Osteoblast (primary cell): Measurements from ENCODE around the gene FAM210A. TPM values are rescaled to one million over a fixed set of nuclear protein-coding genes. Genes with fewer than 3 reads are reported as not detected.

ENCODE experiments used
- DNase-seq: peaks from one replicate; pipeline ENCODE4 v3.0.0; 2011; ENCODE audit warnings: low spot score, mixed read lengths; ENCODE audit not compliant: insufficient read length; ENCODE audit errors: missing footprints
- H2AFZ ChIP-seq: 2 replicates; pipeline ENCODE4 v1.6.0; 2011; ENCODE audit warnings: mild to moderate bottlenecking, low read length
- H3K27ac ChIP-seq: 2 replicates; pipeline ENCODE4 v1.5.1; 2011; ENCODE audit warnings: mild to moderate bottlenecking, low read depth, low read length, moderate library complexity
- H3K27me3 ChIP-seq: 2 replicates; pipeline ENCODE4 v1.6.0; 2012; ENCODE audit warnings: mild to moderate bottlenecking, control low read depth, inconsistent platforms, low read length, moderate library complexity; ENCODE audit not compliant: insufficient read depth
- H3K36me3 ChIP-seq: 2 replicates; pipeline ENCODE4 v1.5.1; 2011; ENCODE audit warnings: mild to moderate bottlenecking, low read length, control low read depth, moderate library complexity; ENCODE audit not compliant: insufficient read depth
- H3K4me1 ChIP-seq: 2 replicates; pipeline ENCODE4 v1.5.1; 2011; ENCODE audit warnings: mild to moderate bottlenecking, low read length, control low read depth, moderate library complexity; ENCODE audit not compliant: insufficient read depth
- H3K4me2 ChIP-seq: 2 replicates; pipeline ENCODE4 v1.6.0; 2011; ENCODE audit warnings: mild to moderate bottlenecking, low read length; ENCODE audit not compliant: insufficient read depth
- H3K4me3 ChIP-seq: fragments of 200-600 bp; sonication (generic); 3 replicates; pipeline ENCODE4 v1.5.1; 2012; ENCODE audit warnings: mild to moderate bottlenecking, low read length, inconsistent platforms; ENCODE audit not compliant: insufficient read depth
- H3K79me2 ChIP-seq: 2 replicates; pipeline ENCODE4 v1.6.0; 2012; ENCODE audit warnings: mild to moderate bottlenecking, low read length, control low read depth, inconsistent platforms; ENCODE audit not compliant: insufficient read depth
- H3K9me3 ChIP-seq: 2 replicates; pipeline ENCODE4 v1.5.1; 2011; ENCODE audit warnings: low read depth, low read length, control low read depth
- H4K20me1 ChIP-seq: 2 replicates; pipeline ENCODE4 v1.6.0; 2012; ENCODE audit warnings: mild to moderate bottlenecking, low read length, control low read depth; ENCODE audit not compliant: insufficient read depth
- CTCF ChIP-seq: IDR thresholded peaks from 2 replicates; pipeline ENCODE4 v1.5.1; 2011; ENCODE audit warnings: mild to moderate bottlenecking, low read depth, low read length, moderate library complexity; ENCODE audit errors: extremely low read depth
- total RNA-seq: library from RNA; depleted of rRNA; stranded (reverse); fragments of >200 nt; gene quantifications from 2 replicates; pipeline ENCODE4 v1.2.3, GENCODE V29; 2012

Gene FAM210A, protein sequence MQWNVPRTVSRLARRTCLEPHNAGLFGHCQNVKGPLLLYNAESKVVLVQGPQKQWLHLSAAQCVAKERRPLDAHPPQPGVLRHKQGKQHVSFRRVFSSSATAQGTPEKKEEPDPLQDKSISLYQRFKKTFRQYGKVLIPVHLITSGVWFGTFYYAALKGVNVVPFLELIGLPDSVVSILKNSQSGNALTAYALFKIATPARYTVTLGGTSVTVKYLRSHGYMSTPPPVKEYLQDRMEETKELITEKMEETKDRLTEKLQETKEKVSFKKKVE
- 18.0 and 24.6 TPM in 2 replicates for total RNA-seq

GRCh38 chr18:13726232-13726971 is at the start of gene FAM210A, which contains the start of gene RNMT:
TSS of gene FAM210A (minus strand) at chr18:13726558. CDS start at chr18:13682077, 44,481 bp downstream.
TSS of gene RNMT (plus strand) at chr18:13726673. CDS start at chr18:13731518, 4,845 bp downstream.
- peaks cover 95% of the 10 kb centered on the region for H3K79me2 ChIP-seq
- no peak for TF ChIP-seq CTCF
- H3K9me3 ChIP-seq = no peaks in the 10 kb centered on the region
- H3K4me3 ChIP-seq = peak within 1 kb of the TSS; percentile 99
- peak within 1 kb of the TSS; percentile 98 for H3K27ac ChIP-seq
- peak within 1 kb of the TSS; percentile 99 for H2AFZ ChIP-seq
- H3K4me2 ChIP-seq = peak within 1 kb of the TSS; percentile 99
- peaks cover 22% of the 10 kb centered on the region for H3K4me1 ChIP-seq
- H3K27me3 ChIP-seq = no peaks in the 10 kb centered on the region
- peaks cover 24% of the 10 kb centered on the region for H4K20me1 ChIP-seq
- H3K36me3 ChIP-seq = no peaks in the 10 kb centered on the region
- DNase-seq = peak; percentile 96

GRCh38 chr18:13775058-13775457 is 48.7 kb upstream of the FAM210A start:
- Histone ChIP-seq H3K36me3 (no peaks in the 10 kb centered on the region), H3K9me3 (no peaks in the 10 kb centered on the region), H3K4me1 (no peaks in the 10 kb centered on the region), H3K27ac (no peak overlapping the region), H3K4me3 (no peak overlapping the region), H4K20me1 (no peaks in the 10 kb centered on the region), H3K4me2 (no peak overlapping the region), H3K27me3 (no peaks in the 10 kb centered on the region), H3K79me2 (no peaks in the 10 kb centered on the region), H2AFZ (no peak overlapping the region)
- TF ChIP-seq CTCF = no peak
- peak; percentile 19 for DNase-seq

- Histone ChIP-seq H3K4me2 (no peak overlapping the region), H3K4me1 (no peaks in the 10 kb centered on the region), H2AFZ (no peak overlapping the region), H3K79me2 (no peaks in the 10 kb centered on the region), H3K9me3 (no peaks in the 10 kb centered on the region), H3K27me3 (no peaks in the 10 kb centered on the region), H4K20me1 (no peaks in the 10 kb centered on the region), H3K27ac (no peak overlapping the region), H3K4me3 (no peak overlapping the region), H3K36me3 (peaks cover 10% of the 10 kb centered on the region)
- no peak for TF ChIP-seq CTCF
- no peak for DNase-seq
These were observed 36.5 kb upstream of the FAM210A start for GRCh38 chr18:13762690-13763439.

DNA sequence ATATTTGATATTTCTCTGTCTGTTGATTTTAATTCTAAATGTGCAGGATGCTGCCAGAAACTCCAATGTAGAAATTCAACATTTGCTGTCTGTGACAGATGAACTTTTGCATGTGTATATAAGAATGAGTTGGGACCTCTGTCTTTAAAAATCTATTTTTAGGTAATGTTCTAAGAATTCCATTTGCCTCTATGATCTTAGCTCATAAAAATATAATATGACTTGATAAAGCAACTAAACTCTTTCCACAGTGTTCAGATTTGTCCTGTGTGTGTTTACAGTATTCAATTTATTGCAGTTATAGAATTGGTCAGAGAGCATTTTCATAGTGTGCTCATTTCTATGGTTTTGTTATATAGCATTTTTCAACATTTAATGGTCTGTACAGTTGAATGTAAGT is 33.7 kb upstream of the FAM210A start:
- H4K20me1 ChIP-seq = no peaks in the 10 kb centered on the region
- H3K4me1 ChIP-seq = no peaks in the 10 kb centered on the region
- peak; percentile 21 for DNase-seq
- H3K9me3 ChIP-seq = no peaks in the 10 kb centered on the region
- TF ChIP-seq CTCF = no peak
- no peak overlapping the region for H3K27ac ChIP-seq
- no peak overlapping the region for H3K4me2 ChIP-seq
- no peak overlapping the region for H2AFZ ChIP-seq
- no peaks in the 10 kb centered on the region for H3K79me2 ChIP-seq
- H3K36me3 ChIP-seq = peaks cover 29% of the 10 kb centered on the region
- no peak overlapping the region for H3K4me3 ChIP-seq
- no peaks in the 10 kb centered on the region for H3K27me3 ChIP-seq
